ENCODE data around the gene ANXA8.
"Not testable (repeated sequence)": the region's sequence is repeated elsewhere in the genome, so short reads cannot be mapped to it uniquely, and the experiment has no call there.

ANXA8 gene

DNA sequence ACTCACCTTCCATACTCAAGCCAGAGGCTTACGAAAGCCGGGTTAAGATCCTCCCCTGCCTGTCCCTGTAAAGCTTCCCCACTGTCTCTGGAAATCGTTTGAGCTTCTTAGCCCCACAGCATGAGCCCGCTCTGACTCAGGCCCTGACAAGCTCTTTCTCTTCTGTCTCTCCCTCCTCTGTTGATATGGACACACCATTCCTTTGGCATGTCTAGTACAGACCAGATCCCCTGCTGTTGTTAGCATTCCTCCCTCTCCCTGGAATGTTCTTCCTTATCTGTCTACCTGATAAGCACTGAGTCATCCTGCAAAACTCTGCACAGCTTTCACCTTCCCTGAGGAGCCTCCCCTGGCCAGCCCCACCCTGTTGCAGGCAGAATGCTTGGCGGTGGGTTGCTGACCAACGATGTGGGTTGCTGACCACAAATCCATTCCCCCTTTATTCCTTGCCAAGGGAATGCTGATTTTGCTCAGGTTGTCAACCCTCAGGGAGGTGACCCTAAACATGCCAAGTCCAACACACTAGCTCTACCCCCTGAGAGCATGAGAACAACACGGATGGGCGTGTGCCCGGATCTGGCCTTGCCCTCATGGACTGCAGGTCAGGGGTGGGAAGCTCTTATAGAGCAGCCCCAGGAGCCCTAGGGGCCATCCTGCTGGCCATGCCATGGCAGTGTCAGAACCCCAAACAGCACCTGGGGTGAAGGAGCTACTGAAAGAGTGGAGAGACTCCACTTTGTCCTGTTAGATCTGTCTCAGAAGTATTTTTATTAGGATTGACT, 21.1 kb downstream of the ANXA8 start:
- DNase-seq = not testable (repeated sequence)

DNA sequence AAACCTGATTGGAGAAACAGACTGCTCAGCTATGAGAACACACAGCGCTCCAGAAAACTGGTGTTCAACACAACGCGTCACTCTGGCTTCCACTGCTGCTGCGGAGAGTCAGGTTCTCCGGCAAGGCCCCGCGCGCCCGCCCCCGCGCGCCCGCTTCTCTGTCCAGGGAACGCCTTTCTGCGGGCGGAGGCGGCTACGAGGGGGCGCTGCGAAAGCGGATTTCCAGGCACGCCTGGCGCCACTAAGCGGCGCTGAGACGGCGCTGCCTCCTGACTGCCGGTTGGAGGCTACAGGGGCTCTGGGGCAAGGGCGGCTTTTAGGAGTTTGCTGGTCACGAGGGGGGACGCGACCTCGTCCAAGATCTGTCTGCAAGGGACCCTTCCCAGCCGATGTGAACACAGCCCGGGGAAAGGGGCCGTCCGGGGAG, 22.6 kb downstream of the ANXA8 start:
- DNase-seq = peak; percentile 58

DNA sequence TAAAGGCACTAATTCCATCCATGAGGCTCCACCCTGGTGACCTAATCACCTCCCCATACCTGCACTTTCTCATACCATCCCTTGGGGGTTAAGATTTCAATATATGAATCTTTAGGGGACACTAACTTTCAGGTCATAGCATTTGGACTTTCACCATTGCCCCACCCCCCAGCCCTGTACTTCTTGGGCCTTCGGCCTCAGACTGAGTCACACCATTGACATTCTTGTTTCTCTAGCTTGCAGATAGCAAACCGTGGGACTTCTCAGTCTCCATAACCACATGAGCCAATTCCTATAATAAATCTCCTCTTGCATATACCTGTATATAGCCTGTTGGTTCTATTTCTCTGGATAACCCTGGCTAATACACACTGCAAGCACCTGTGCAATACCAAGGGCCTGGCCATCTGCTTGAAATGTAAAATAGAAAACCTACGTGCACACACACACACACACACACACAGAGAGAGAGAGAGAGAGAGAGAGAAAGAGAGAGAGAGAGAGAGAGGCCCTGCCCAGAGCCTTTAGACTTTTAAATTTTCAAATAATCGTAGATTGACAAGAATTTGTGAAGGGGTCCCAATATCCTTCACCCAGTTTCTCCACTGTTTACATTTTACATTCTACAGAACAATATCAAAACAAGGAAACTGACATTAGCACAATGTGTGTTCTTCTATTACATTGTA, 25.3 kb downstream of the ANXA8 start:
- no peak for DNase-seq

DNA sequence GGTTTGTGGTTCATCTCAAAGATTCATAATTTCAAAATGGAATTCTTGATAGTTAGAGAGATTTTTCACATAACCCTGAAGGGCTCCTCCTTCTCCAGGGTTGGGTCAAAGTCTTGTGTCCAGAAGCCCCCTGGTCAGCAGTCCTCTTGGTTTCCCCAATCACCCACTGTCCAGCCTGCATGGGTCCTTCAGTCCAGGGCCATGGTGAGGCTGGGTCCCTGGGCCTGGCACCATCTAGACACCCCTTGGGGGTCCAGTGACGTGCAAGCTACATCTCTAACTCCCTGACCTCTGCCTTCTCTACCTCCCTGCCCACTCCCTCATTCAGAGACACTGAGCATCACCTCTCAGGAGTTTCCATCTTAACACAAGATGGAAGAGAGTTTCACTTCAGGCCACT, 26.1 kb downstream of the ANXA8 start:
- DNase-seq = no peak

DNA sequence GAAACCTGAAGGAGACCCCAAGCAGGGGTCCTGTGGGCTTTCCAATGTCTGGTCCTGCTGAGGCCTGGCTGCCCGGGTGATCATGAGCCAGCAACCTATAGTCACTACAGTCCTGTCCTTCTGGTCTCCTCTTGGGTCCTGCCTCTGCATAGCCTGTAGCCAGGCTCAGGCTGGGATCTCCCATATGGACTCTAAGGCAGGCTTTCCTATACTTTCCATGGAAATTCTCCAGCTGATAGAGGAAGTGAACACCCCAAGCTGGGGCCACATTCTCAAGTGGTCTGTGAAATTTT, 26.4 kb downstream of the ANXA8 start:
- DNase-seq = no peak

DNA sequence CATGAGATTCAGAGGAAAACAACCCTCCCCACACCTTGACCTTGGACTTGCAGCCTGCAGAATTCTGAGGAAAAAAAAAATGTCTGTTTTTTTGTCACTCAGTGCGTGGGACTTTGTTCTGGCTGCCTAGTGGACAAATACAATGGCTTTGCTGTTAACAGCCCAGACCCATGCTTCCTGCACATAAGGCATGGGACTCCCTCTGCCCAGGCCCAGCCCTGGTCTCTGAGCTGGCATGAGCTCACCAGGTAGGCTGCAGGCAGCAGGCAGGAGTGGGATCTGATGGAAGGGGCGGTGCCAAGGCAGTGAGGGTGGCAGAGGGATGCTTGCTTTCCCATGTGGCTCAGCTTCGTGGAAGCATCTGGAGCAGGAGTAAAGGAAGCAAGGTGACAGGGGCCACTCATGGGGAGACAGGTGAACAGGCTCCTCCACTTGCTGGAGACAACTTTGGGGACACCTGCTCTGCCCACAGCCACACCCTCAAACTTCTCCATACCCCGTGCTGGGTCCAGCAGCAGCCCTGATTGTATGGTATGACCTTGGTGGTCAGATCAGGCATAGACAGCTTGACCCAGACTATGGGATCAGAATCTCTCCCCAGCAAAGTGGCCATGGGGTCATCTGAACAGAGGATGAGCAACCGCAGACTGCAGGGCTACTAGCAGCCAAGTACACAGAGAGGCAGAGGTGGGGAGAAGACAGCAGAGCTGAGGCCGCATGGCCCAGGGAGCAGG, 27.0 kb downstream of the ANXA8 start:
- no peak for DNase-seq

DNA sequence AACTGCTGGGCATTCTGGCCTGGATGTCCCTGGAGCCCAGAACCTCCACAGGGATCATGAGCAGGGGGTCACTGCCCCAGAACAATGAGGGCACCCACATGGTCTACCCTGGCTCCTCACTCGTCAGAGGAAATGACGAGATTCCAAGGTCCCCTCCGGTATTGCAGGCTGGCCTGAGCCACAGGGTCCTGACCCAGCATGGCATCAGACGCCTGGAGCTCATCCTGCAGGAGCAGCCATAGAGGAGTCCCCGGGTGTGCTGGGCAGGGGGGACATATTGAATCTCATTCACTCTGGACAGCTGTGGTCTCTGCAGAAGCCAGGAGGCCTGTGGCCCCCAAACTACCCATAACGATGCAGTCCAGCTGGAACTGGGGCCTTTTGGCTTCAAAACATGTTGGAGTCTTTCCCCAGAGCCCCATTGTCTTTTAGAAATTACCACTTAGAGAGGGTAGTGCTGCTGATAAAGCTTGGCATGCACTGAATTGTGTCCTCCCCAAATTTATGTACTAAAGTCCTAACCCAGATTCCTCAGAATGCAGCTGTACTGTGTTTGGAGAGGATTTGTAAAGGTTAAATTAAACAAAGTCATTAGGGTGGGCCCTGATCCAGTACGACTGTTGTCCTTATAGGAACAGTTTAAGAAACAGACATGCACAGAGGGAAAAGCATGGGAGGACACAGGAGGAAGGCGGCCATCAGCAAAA, 27.7 kb downstream of the ANXA8 start:
- no peak for DNase-seq

DNA sequence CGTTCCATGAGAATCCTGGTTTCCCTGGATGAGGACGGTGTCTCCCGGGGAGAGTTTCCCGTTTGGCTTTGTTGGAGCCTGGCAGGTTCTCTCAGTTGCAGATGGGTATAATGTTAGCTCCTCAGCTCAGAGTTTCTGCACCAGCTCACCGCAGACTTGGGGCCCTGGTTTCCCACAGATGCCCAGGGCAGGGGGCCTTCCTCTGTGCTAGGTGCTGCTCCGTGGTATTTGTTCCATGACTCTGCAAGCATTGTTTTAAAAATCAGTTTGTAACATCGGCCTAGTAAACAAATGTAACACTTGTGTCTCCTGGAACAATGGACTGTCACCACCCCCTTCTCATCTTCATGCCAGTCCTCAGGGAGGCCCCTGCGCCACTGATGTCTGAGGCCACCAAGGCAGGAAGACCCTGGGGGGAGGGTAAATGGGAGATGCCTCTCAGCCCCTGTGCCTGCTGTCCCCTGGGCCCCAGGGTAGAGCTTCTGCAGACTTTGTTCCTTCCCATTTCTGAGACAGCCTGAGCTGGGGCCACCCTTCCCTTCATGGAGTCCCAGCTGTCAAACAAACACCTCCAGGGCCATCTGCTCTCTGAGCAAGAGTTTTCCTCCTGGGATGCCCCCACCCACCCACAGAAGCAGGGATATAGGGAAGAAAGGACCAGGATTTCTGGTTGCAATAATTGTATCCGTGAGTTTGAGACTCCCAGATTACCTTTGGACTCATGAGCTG, 28.4 kb downstream of the ANXA8 start:
- DNase-seq = not testable (repeated sequence)

DNA sequence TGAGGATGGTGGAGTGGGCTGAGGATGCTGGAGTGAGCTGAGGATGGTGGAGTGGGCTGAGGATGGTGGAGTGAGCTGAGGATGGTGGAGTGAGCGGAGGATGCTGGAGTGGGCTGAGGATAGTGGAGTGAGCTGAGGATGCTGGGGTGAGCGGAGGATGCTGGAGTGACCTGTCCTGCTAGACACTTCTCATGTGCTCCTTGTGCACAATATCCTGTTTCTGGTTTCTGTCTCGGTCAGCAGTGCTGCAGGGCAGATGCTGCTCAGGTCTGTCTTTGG, 29.2 kb downstream of the ANXA8 start:
- no peak for DNase-seq

DNA sequence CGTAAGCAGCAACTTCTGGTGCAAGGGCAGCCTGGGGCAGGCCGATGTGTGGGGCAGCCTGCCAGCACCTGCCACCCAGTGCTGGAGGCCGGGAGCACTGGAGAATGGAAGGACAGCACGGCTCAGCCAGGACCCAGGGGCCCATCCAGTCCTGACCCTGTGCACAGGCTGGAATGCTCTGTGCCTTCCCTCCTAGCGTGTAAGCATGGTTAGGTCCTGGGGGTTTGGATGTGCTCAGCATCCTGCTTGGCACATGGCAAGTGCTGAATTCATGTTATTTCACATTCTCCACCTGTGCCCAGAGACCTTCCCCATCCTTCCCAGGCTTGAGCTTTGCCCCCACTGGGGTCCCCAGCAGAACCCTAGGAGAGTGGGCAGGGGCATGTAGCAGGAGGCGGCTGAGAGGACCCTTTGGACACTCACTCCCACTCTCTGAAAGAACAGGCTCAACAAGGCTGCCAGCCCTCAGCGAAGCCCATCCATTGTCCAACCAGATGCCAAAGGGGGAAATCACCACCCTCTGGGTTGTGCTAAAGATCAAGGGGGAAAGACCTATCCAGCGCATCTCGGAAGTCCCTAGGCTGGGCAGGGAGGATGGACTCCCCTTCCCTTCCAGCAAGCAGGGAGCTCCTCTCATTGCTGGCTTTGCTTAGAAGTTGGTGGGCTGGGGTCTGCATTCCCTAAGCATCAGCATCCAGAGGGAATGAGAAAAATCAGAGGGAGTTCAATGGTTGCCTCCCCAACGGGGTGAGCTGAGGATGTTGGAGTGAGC, 29.7 kb downstream of the ANXA8 start:
- no peak for DNase-seq

DNA sequence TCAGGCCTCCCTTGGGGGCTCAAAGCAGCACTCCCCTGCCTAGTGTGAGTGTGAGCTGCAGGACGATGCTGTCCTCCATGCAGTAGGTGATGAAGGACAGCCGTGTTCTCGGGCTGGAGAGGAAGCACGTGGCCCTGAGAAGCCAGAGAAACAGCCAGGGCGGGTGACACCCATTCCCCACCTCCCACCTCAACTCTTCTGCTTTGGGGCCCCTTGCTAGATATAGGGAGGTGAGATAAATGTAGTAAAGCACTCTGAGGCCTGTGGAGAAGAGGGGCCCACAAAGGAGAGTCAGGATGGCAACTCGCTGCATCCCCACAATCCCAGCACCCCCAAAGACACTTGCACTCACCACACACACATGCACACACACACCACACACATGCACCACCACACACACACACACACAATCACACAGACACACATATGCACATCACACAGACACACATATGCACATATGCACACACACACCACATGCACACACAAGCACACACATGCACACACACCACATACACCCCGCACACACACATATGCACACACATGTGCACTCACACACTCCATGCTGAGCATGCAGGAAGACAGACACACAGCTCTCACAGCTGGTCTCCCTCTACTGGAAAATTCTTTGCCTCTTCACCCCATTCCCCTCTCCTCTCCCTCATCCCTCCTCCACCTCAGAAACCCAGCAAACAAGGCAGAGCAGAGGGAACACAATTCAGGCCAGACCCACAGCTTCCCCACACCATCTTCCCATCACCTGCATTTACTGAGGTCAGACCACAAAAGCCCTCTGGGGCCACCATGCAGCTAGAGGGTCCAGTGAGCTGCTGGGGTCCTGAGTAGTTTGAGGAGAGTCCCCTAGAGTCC, 30.5 kb downstream of the ANXA8 start:
- no peak for DNase-seq

DNA sequence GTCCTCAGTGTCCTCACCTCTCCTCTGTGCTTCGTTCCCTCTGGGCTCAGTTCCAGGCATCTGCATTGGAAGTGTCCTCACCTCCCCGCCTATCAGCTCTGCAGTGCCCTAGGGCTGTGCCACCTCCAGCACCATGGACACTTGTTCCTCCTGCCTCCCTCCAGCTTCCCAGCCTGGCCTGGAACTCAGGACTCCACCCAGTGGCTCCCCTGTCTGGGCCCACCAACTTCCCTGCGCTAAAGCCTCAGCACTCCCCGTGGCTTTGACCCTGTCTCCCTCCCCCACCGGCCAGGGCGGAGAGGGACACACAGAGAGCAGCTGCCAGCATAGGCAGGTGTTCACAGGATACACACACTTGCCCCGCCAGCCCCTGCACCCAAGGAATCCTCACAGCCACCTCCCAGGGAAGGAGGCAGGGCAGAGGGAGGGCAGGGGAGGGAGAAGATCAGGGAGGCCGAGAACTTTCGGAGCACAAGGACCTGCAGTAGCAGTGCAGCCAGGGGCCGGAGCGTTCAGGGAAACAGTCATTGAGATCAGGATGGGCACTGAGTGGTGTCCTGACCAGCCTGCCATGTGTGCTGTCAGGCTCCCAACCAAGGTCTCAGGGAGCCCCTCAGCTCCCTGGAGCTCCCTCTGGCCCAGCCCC, 31.3 kb downstream of the ANXA8 start:
- no peak for DNase-seq

DNA sequence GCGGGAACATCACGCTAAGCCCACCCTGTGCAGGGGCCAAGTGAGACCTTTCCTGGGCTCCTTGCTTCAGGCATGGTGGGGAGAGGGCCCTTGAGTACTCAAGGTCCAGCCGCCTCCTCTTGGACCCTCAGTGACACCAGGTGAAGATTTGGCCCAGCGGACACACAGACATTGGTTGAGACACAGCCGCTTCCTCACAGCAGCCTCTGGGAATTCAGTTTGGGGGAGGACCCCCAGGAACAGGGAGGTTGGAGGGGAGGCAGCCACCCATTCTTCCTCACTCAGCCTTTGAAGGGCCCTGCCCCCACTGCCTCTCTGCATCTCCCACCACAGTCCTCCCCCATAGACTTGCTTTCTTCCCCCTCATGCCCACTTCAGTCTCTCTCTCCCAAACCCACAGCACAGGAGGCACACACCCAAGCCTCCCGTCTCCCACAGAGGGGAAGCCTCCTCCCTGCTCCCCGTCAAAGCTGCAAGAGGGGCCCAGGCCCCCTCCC, 31.9 kb downstream of the ANXA8 start:
- no peak for DNase-seq

DNA sequence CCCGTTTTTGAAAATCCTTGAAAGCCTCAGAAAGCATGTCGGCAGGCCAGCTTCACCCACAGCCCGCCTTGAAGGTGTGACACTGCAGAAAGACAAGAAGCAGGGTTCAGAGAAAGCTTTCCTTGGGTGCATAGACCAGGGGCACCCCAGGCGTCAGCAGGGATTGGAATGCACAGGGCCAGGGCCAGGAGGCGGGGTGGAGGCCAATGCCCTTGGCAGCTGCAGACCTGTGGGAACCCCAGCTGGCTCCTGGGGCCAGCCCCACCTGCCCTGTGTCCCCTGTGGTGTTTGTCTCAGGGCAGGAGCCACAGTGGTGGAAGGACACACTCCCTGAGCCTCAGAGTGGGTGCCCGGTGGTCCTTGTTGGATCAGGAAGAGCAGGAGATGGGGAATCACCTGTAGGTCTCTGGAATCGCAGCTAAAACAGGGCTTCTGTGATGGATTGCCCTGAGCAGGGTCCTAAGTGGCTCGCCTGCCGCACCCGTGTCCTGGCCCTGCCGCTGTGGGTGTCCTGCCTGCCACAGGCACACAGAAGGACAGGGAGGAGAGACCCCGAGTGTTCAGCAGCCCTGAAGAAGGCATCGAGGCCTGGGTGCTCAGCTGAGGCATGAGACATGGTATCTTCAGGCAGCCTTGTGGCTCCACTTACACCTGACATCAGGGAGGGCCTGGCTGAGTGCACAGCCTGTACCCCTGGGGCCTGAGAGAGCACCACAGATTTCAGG, 32.5 kb downstream of the ANXA8 start:
- DNase-seq = no peak

DNA sequence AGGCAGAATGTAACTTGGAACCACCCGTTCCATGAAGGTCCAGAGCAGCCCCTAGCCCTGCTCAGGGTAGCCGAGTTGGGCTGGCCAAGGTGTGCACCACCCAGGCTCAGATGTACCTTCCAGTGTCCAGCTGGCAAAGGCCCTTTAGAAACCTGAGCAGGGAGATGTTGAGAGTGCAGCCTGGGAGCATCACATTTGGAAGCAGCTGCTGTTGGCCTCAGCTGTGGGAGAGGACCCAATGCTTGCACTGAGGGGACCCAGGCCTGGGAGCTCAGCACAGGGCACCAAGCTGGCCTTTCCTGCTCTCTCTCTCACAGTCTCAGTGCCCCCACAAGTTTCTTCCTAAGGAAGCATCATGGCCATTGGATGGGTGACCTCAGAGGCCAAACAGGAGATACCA, 33.5 kb downstream of the ANXA8 start:
- DNase-seq = no peak

DNA sequence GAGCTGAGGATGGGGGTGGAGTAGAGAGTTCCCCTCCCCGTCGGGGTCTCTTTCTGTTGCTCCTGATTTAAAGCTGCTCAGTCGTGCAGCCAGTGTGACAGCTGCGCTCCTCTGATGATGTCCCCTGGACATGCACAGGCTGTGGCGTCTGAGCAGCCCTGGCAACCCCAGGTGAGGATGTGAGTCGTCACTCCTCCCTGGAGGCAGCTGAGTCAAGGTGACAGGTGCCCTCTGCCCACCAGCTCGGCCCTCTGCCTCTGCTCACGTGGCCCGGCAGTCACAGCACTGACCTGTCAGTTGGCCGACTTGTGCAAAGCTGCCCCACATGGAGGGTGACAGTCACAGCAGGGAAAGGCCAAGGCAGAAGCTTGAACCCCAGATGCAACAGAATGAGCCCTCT, 33.9 kb downstream of the ANXA8 start:
- no peak for DNase-seq

DNA sequence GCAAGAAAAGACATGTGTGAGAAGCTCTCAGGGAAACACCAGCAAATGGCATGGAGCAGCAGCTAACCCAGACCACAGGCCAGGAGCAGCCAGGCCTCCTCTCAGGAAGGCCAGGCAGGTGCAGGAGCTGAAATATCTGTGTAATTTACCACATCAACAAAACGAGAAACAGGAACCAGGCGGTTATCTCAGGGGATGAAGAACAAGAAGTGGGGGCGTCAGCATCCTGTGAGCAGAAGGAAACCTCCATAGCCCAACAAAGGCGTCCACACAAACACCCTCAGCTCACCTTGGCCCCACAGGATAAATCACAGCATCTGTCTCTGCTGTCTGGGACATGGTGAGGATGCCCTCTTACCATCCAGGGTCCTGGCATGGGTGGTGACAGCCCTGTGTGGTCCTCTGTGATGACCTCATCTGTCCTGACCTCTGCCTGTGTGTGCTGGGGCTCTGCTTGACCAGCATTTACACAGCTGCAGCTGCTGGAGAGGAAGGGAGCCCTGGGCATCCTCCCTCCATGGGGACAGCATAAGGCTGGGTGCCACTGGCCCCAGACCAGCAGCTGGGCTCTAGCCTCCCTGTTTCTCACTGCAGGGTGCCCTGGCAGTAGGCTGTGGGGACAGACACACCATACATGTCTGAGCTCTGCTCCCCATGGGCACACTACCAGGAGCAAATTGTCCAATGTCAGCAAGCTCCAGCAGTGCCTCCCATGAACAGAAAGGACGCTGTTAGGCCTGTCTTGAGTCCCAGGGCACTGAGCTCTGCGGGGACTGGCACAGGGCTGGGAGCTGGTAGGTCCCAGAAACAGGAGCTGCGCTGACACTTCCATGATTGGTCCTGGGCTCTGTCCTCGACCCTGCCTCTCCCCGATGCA, 34.6 kb downstream of the ANXA8 start:
- no peak for DNase-seq

DNA sequence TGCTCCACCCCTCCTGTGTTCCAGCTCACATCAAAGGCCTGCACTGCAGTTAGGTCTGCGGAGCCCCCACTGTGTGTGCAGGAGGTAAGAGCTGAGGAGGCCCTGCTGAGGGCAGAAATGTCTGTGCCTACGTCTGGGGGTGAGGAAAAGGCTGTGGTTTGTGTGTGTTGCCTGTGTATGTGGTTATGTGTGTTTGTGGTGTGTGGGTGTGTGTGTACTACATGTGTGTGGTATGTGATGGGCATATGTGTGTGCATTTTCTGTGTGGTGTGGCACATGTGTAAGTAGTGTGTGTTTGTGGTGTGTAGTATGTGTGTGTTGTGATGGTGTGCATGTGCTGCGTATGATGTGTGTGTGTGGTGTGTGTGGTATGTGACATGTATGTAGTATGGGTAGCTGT, 36.2 kb downstream of the ANXA8 start:
- no peak for DNase-seq

DNA sequence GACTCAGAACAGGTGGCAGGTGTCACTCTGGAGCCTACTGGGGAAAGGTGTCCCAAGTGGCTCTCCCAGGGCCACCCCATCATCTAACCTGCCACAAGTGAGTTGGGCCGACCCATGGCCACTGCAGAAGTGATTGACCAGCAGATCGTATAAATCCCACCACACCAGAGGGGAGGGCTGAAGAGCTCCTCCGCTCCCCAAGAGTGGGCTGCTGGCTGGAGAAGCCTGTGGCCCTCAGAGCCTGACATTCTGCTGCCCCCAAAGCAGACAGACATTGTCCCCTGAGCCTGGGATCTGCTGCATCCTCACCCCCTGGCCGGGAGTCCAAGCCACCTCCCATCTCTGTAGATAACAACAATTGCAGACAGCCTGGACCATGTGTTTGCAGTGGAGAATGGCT, 36.7 kb downstream of the ANXA8 start:
- no peak for DNase-seq
